Subcutaneous abdominal adipose tissue (tissue), 5 donors: Measurements from ENCODE around the gene KRT4.

ENCODE experiments used
- H3K27ac ChIP-seq: one replicate; pipeline ENCODE4 v1.7.0; 2013; ENCODE audit warnings: low read depth, mild to moderate bottlenecking, inconsistent platforms, low read length, moderate library complexity
- H3K27me3 ChIP-seq, 5 donors: one replicate each; pipeline ENCODE4 v1.7.0; 2013; ENCODE audit warnings: low read length in 5 of 5, inconsistent platforms in 1 of 5; ENCODE audit not compliant: control insufficient read depth in 5 of 5, insufficient read depth in 4 of 5
- H3K36me3 ChIP-seq, 5 donors: one replicate each; pipeline ENCODE4 v1.7.0; 2013; ENCODE audit warnings: low read length in 5 of 5; ENCODE audit not compliant: control insufficient read depth in 5 of 5, insufficient read depth in 5 of 5
- H3K4me1 ChIP-seq, 5 donors: one replicate each; pipeline ENCODE4 v1.7.0; 2013; ENCODE audit warnings: low read length in 5 of 5, mild to moderate bottlenecking in 3 of 5, moderate library complexity in 1 of 5; ENCODE audit not compliant: control insufficient read depth in 5 of 5, insufficient read depth in 5 of 5
- H3K4me3 ChIP-seq, 5 donors: one replicate each; pipeline ENCODE4 v1.7.0; 2013; ENCODE audit warnings: low read length in 5 of 5, low read depth in 1 of 5
- H3K9ac ChIP-seq, 5 donors: one replicate each; pipeline ENCODE4 v1.7.0; 2013; ENCODE audit warnings: low read length in 5 of 5, mild to moderate bottlenecking in 4 of 5, moderate library complexity in 3 of 5
- H3K9me3 ChIP-seq, 5 donors: one replicate each; pipeline ENCODE4 v1.7.0; 2013; ENCODE audit warnings: low read length in 5 of 5; ENCODE audit not compliant: control insufficient read depth in 5 of 5
- donor health status: healthy.
- donor health status: healthy.
- donor health status: healthy.
- donor health status: healthy.
- donor health status: healthy.

Gene KRT4

GRCh38 chr12:52836491-52837412 is 22.8 kb upstream of the KRT4 start:
- Histone ChIP-seq H3K4me3 (no peak overlapping the region), H3K9ac (no peak overlapping the region), H3K36me3 (no peaks in the 10 kb centered on the region), H3K4me1 (peaks cover 0 to 15% (median 13%) of the 10 kb centered on the region in 5 donors), H3K27me3 (peaks cover 0 to 22% (median 6%) of the 10 kb centered on the region in 5 donors), H3K27ac (no peak overlapping the region), H3K9me3 (no peaks in the 10 kb centered on the region)

- Histone ChIP-seq H3K4me3 (no peak overlapping the region), H3K9me3 (no peaks in the 10 kb centered on the region), H3K9ac (no peak overlapping the region), H3K27ac (no peak overlapping the region), H3K36me3 (no peaks in the 10 kb centered on the region), H3K27me3 (peaks cover 0 to 22% (median 6%) of the 10 kb centered on the region in 5 donors), H3K4me1 (peaks cover 0 to 22% (median 20%) of the 10 kb centered on the region in 5 donors)
Observed at GRCh38 chr12:52836042-52836466, 22.1 kb upstream of the KRT4 start.

- peaks cover 0 to 28% (median 20%) of the 10 kb centered on the region in 5 donors for H3K4me1 ChIP-seq
- no peak overlapping the region for H3K27ac ChIP-seq
- no peaks in the 10 kb centered on the region for H3K36me3 ChIP-seq
- H3K27me3 ChIP-seq, result peaks cover 0 to 22% (median 6%) of the 10 kb centered on the region in 5 donors
- H3K9me3 ChIP-seq, result no peaks in the 10 kb centered on the region
- H3K9ac ChIP-seq, result peak overlapping the region in 1 of 5 donors; percentile 35
- no peak overlapping the region for H3K4me3 ChIP-seq
Observed at GRCh38 chr12:52835271-52836041, 21.5 kb upstream of the KRT4 start.

- Histone ChIP-seq H3K36me3 (no peaks in the 10 kb centered on the region), H3K4me1 (peaks cover 0 to 36% (median 26%) of the 10 kb centered on the region in 5 donors), H3K9me3 (no peaks in the 10 kb centered on the region), H3K9ac (no peak overlapping the region), H3K4me3 (no peak overlapping the region), H3K27me3 (peaks cover 0 to 22% (median 6%) of the 10 kb centered on the region in 5 donors), H3K27ac (no peak overlapping the region)
Observed at GRCh38 chr12:52834727-52835001, 20.7 kb upstream of the KRT4 start.

- peaks cover 0 to 22% (median 3%) of the 10 kb centered on the region in 5 donors for H3K27me3 ChIP-seq
- H3K4me3 ChIP-seq, result no peak within 1 kb of the TSS
- no peak within 1 kb of the TSS for H3K9ac ChIP-seq
- H3K4me1 ChIP-seq, result peaks cover 0 to 36% (median 26%) of the 10 kb centered on the region in 5 donors
- H3K36me3 ChIP-seq, result no peaks in the 10 kb centered on the region
- no peaks in the 10 kb centered on the region for H3K9me3 ChIP-seq
- no peak within 1 kb of the TSS for H3K27ac ChIP-seq
Observed at GRCh38 chr12:52833922-52834726, 20.2 kb upstream of the KRT4 start, which contains the start of gene KRT79. TSS of gene KRT79 (minus strand) at chr12:52834311. CDS start at chr12:52834260, 51 bp downstream.

GRCh38 chr12:52832985-52833905 is 19.3 kb upstream of the KRT4 start:
- H3K4me3 ChIP-seq, result no peak overlapping the region
- H3K9ac ChIP-seq, result no peak overlapping the region
- H3K27ac ChIP-seq, result no peak overlapping the region
- no peaks in the 10 kb centered on the region for H3K9me3 ChIP-seq
- no peaks in the 10 kb centered on the region for H3K36me3 ChIP-seq
- H3K4me1 ChIP-seq, result peaks cover 0 to 36% (median 26%) of the 10 kb centered on the region in 5 donors
- H3K27me3 ChIP-seq, result peaks cover 0 to 20% (median 3%) of the 10 kb centered on the region in 5 donors

- Histone ChIP-seq H3K36me3 (no peaks in the 10 kb centered on the region), H3K4me3 (no peak overlapping the region), H3K9ac (no peak overlapping the region), H3K9me3 (no peaks in the 10 kb centered on the region), H3K27me3 (peaks cover 0 to 16% (median 3%) of the 10 kb centered on the region in 5 donors), H3K27ac (no peak overlapping the region), H3K4me1 (peaks cover 0 to 36% (median 26%) of the 10 kb centered on the region in 5 donors)
Observed at GRCh38 chr12:52832451-52832850, 18.5 kb upstream of the KRT4 start.

GRCh38 chr12:52831251-52831650 is 17.3 kb upstream of the KRT4 start:
- Histone ChIP-seq H3K9ac (no peak overlapping the region), H3K4me3 (no peak overlapping the region), H3K9me3 (no peaks in the 10 kb centered on the region), H3K27ac (peak overlapping the region; percentile 57), H3K4me1 (peaks cover 0 to 36% (median 26%) of the 10 kb centered on the region in 5 donors), H3K36me3 (no peaks in the 10 kb centered on the region), H3K27me3 (peaks cover 0 to 7% (median 0%) of the 10 kb centered on the region in 5 donors)
